ENCODE data around the gene KLHL7. TPM values are rescaled to one million over a fixed set of nuclear protein-coding genes. Genes with fewer than 3 reads are reported as not detected.

KLHL7 gene
- total and polyA plus RNA-seq, 9 of the 15 experiments (the other 6 are each of a cell fraction or from before 2014, with no cell fraction given), result 4.2 to 63.1 (median 32.3) TPM

GRCh38 chr7:23098029-23098428 lies 7.6 kb upstream of the KLHL7 start:
- H3K4me2 ChIP-seq (ENCODE audit: insufficient read depth, low read length), result no peak overlapping the region
- ATAC-seq (no peak), DNase-seq (ENCODE audit: extremely low read depth in 1 of 4, low spot score in 3 of 4) (no peak), FAIRE-seq (no peak)
- peaks cover 0 to 3% of the 10 kb centered on the region in 2 experiments; a peak in 1 of 5 replicates for H3K4me1 ChIP-seq (replicated peaks in 1 of 2; ENCODE audit: control insufficient read depth in 2 of 2, insufficient read depth in 2 of 2, low read length in 2 of 2)
- BruUV-seq (replicated peaks), result no TSS peak
- H3K9me1 ChIP-seq (ENCODE audit: control insufficient read depth, insufficient read depth, low read length), result no peaks in the 10 kb centered on the region
- no peak overlapping the region for H3K27ac ChIP-seq (ENCODE audit: extremely low read depth, low read depth, low read length)
- H3K9ac ChIP-seq (ENCODE audit: insufficient read depth in 1 of 2, low read depth in 2 of 2, low read length in 2 of 2), result no peak overlapping the region
- no peaks in the 10 kb centered on the region for H4K20me1 ChIP-seq (replicated peaks; ENCODE audit: control insufficient read depth, insufficient read depth, low read length)
- 26% methylated on average over 9 of the region's 9 CpGs for WGBS (ENCODE audit: insufficient coverage, low coverage, missing lambda C conversion rate)
- no peak overlapping the region for H3K4me3 ChIP-seq
- POLR2A ChIA-PET, result interaction anchor here (0.8 to 1.7 kb wide), 3 partner anchors 8 to 14 kb away, joined by 3 to 6 read pairs (median 4); partner anchors contain the start of gene KLHL7
- H3K9me3 ChIP-seq (replicated peaks; ENCODE audit: control insufficient read depth, insufficient read depth, low read depth, low read length), result no peaks in the 10 kb centered on the region; the same call in none of the 2 replicates
- CTCF ChIA-PET (ENCODE audit: low intra/inter-chr PET ratio), result no interaction called here
- H3K79me2 ChIP-seq (ENCODE audit: control insufficient read depth, insufficient read depth, low read length), result no peaks in the 10 kb centered on the region
- H3K27me3 ChIP-seq (ENCODE audit: control insufficient read depth in 2 of 2, insufficient read depth in 2 of 2, low read length in 2 of 2), result no peaks in the 10 kb centered on the region
- no peak overlapping the region for H2AFZ ChIP-seq (ENCODE audit: low read depth, low read length)
- intact Hi-C loops (cut with micrococcal nuclease) (no loop called here), in situ Hi-C loops (cut with MboI) (no loop called here)
- H3K36me3 ChIP-seq (ENCODE audit: control insufficient read depth, insufficient read depth, low read length), result no peaks in the 10 kb centered on the region; the same call in 2 of the 3 replicates
- TF ChIP-seq FOXP1 (CRISPR knock-in tag; IDR thresholded peaks at IDR 0.05) (no peak), ADNP (tag; IDR thresholded peaks at IDR 0.05) (no peak), YY1 (IDR thresholded peaks at IDR 0.05; ENCODE audit: borderline replicate concordance in 1 of 3, control insufficient read depth in 1 of 3, extremely low read depth in 1 of 3, insufficient read depth in 3 of 3, insufficient read length in 1 of 3, insufficient replicate concordance in 2 of 3, low read depth in 1 of 3, low read length in 2 of 3) (no peak), RAD51 (IDR thresholded peaks at IDR 0.05; ENCODE audit: borderline replicate concordance, low read depth) (no peak), ASH1L (IDR thresholded peaks at IDR 0.05; ENCODE audit: borderline replicate concordance, low read depth, partially characterized antibody) (no peak), SAP30 (IDR thresholded peaks at IDR 0.05; ENCODE audit: borderline replicate concordance, insufficient read depth, low read depth, low read length, poor library complexity, severe bottlenecking) (no peak), HOXB6 (CRISPR knock-in tag; IDR thresholded peaks at IDR 0.05; ENCODE audit: borderline replicate concordance) (no peak), PTRF (tag; IDR thresholded peaks at IDR 0.05) (no peak), THRA (IDR thresholded peaks at IDR 0.05) (no peak), NFXL1 (CRISPR knock-in tag; IDR thresholded peaks at IDR 0.05) (no peak)
- TF ChIP-seq, protein P1, sequence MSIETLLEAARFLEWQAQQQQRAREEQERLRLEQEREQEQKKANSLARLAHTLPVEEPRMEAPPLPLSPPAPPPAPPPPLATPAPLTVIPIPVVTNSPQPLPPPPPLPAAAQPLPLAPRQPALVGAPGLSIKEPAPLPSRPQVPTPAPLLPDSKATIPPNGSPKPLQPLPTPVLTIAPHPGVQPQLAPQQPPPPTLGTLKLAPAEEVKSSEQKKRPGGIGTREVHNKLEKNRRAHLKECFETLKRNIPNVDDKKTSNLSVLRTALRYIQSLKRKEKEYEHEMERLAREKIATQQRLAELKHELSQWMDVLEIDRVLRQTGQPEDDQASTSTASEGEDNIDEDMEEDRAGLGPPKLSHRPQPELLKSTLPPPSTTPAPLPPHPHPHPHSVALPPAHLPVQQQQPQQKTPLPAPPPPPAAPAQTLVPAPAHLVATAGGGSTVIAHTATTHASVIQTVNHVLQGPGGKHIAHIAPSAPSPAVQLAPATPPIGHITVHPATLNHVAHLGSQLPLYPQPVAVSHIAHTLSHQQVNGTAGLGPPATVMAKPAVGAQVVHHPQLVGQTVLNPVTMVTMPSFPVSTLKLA (conservative IDR thresholded peaks at IDR 0.05), result no peak
- TF ChIP-seq, protein P2, sequence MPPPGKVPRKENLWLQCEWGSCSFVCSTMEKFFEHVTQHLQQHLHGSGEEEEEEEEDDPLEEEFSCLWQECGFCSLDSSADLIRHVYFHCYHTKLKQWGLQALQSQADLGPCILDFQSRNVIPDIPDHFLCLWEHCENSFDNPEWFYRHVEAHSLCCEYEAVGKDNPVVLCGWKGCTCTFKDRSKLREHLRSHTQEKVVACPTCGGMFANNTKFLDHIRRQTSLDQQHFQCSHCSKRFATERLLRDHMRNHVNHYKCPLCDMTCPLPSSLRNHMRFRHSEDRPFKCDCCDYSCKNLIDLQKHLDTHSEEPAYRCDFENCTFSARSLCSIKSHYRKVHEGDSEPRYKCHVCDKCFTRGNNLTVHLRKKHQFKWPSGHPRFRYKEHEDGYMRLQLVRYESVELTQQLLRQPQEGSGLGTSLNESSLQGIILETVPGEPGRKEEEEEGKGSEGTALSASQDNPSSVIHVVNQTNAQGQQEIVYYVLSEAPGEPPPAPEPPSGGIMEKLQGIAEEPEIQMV (tag; conservative IDR thresholded peaks at IDR 0.05; ENCODE audit: low read depth), result no peak

All from K562 (cell line).